ENCODE results near the gene SYCP3. TPM values are rescaled to one million over a fixed set of nuclear protein-coding genes. Genes with fewer than 3 reads are reported as not detected.

Gene SYCP3
- total and polyA plus RNA-seq, 2 of the 13 experiments (the other 11 are each of a cell fraction or from before 2014, with no cell fraction given): not detected

DNA sequence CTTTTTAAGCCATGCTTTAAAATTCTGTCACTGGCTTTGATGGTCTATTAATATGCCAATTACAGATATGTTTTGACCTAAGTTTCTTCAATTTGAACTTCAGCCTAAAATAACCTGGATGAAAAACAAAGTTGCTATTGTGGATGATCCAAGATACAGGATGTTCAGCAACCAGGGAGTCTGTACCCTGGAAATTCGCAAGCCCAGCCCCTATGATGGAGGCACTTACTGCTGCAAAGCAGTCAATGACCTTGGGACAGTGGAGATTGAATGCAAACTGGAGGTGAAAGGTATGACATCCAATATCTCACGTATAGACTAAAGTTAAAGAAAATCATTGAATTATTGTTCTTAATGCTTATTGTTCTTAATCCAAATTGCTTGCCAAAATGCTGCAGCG lies 59.0 kb downstream of the SYCP3 start (continued):
- TF ChIP-seq ZNF781 (CRISPR knock-in tag; IDR thresholded peaks at IDR 0.05; ENCODE audit: borderline replicate concordance, not compliant biosample characterization): no peak
- TF ChIP-seq, protein P1, sequence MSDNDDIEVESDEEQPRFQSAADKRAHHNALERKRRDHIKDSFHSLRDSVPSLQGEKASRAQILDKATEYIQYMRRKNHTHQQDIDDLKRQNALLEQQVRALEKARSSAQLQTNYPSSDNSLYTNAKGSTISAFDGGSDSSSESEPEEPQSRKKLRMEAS (IDR thresholded peaks at IDR 0.05): no peak
- no peak for TF ChIP-seq SMARCC2 (IDR thresholded peaks at IDR 0.05)
- TF ChIP-seq MLLT10 (CRISPR knock-in tag; IDR thresholded peaks at IDR 0.05): no peak
- no peak for TF ChIP-seq CBFB (CRISPR knock-in tag; IDR thresholded peaks at IDR 0.05)
- TF ChIP-seq ATRX (CRISPR knock-in tag; IDR thresholded peaks at IDR 0.05; ENCODE audit: borderline replicate concordance): no peak
- TF ChIP-seq HNF4G (IDR thresholded peaks at IDR 0.05; ENCODE audit: borderline replicate concordance, low read depth, low read length): no peak
- TF ChIP-seq HNF4G (CRISPR knock-in tag; IDR thresholded peaks at IDR 0.05; ENCODE audit: borderline replicate concordance, low read depth): no peak
- TF ChIP-seq, protein P2, sequence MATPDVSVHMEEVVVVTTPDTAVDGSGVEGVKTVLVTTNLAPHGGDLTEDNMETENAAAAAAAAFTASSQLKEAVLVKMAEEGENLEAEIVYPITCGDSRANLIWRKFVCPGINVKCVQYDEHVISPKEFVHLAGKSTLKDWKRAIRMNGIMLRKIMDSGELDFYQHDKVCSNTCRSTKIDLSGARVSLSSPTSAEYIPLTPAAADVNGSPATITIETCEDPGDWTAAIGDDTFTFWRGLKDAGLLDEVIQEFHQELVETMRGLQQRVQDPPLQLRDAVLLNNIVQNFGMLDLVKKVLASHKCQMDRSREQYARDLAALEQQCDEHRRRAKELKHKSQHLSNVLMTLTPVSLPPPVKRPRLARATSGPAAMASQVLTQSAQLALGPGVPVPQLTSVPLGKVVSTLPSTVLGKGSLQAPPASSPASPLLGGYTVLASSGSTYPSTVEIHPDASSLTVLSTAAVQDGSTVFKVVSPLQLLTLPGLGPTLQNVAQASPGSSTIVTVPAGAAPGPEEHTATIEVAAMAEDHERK (CRISPR knock-in tag; IDR thresholded peaks at IDR 0.05; ENCODE audit: low read depth): no peak
- TF ChIP-seq, protein P3, sequence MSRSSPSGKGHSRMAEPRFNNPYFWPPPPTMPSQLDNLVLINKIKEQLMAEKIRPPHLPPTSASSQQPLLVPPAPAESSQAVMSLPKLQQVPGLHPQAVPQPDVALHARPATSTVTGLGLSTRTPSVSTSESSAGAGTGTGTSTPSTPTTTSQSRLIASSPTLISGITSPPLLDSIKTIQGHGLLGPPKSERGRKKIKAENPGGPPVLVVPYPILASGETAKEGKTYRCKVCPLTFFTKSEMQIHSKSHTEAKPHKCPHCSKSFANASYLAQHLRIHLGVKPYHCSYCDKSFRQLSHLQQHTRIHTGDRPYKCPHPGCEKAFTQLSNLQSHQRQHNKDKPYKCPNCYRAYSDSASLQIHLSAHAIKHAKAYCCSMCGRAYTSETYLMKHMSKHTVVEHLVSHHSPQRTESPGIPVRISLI (CRISPR knock-in tag; IDR thresholded peaks at IDR 0.05; ENCODE audit: borderline replicate concordance): no peak
- no peak for TF ChIP-seq ZNF225 (CRISPR knock-in tag; IDR thresholded peaks at IDR 0.05)
- no peak for TF ChIP-seq RFXAP (CRISPR knock-in tag; IDR thresholded peaks at IDR 0.05; ENCODE audit: borderline replicate concordance)
- no peak for TF ChIP-seq ZNF432 (CRISPR knock-in tag; IDR thresholded peaks at IDR 0.05; ENCODE audit: borderline replicate concordance)

Small RNA genes lying within 50 kb of the gene (small RNA-seq; reads per million reads assigned to genes)
- gene RNA5SP368 (ENCODE audit: insufficient read depth in 2 of 3, insufficient read length in 3 of 3, low read depth in 2 of 3, low replicate concordance in 1 of 3): 0 reads per million in 3 experiments
- gene RNU6-101P (ENCODE audit: insufficient read depth in 2 of 3, insufficient read length in 3 of 3, low read depth in 2 of 3, low replicate concordance in 1 of 3): 0 reads per million in 3 experiments
- gene RNY1P16 (ENCODE audit: insufficient read depth in 2 of 3, insufficient read length in 3 of 3, low read depth in 2 of 3, low replicate concordance in 1 of 3): 0 reads per million in 3 experiments

Other genes with a start within 250 kb of the SYCP3 start
- gene MYBPC1, start 144.5 kb downstream of the SYCP3 start, total RNA-seq (2016; rRNA removed; fragmentation: Illumina TruSeq; extraction: Trizol): 0.31 and 0.44 TPM in 2 replicates
- gene MYBPC1, start 144.5 kb downstream of the SYCP3 start, polyA plus RNA-seq (2011; rRNA removed): 0.34 and 0.53 TPM in 2 replicates
- gene CHPT1, start 41.8 kb downstream of the SYCP3 start, total RNA-seq (2016; rRNA removed; fragmentation: Illumina TruSeq; extraction: Trizol): 129 and 178 TPM in 2 replicates
- 88.1 and 117 TPM in 2 replicates for gene CHPT1, start 41.8 kb downstream of the SYCP3 start, polyA plus RNA-seq (2011; rRNA removed)
- gene GNPTAB, start 91.5 kb upstream of the SYCP3 start, total RNA-seq (2016; rRNA removed; fragmentation: Illumina TruSeq; extraction: Trizol): 19.4 and 23.0 TPM in 2 replicates
- gene GNPTAB, start 91.5 kb upstream of the SYCP3 start, polyA plus RNA-seq (2011; rRNA removed): 10.4 and 13.6 TPM in 2 replicates
- 18.1 and 20.9 TPM in 2 replicates for gene DRAM1, start 138.1 kb upstream of the SYCP3 start, total RNA-seq (2016; rRNA removed; fragmentation: Illumina TruSeq; extraction: Trizol)
- gene DRAM1, start 138.1 kb upstream of the SYCP3 start, polyA plus RNA-seq (2011; rRNA removed): 31.2 and 32.6 TPM in 2 replicates